ENCODE results near the gene ENPEP.

The ENPEP gene

DNA sequence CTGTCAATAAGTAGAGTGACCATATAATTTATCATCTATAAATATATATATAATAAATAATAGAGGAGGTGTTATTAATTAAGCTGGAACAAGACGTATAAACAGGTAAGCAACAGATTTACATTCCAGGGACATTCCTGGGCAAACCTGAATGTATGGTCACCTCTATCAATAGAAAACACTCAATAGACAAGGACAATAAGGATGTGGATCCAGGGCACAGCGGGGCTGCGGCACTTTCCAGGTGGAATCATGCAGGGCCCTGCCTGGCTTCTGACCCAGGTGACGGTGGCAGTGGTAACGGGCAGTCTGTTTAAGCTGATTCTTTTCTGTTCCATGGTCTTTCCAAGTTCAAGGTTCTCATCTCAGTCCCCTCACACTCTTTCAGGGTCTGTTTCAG lies 22.5 kb downstream of the ENPEP start:
- no peaks in the 10 kb centered on the region for H3K27me3 ChIP-seq (ENCODE audit: low read length)
- H3K27ac ChIP-seq (ENCODE audit: low read depth, low read length), result no peak overlapping the region
- no peak overlapping the region for H3K9ac ChIP-seq (ENCODE audit: low read length)
- H3K4me2 ChIP-seq (ENCODE audit: low read depth, low read length, poor library complexity, severe bottlenecking), result no peak overlapping the region
- H3K9me3 ChIP-seq (ENCODE audit: insufficient read depth, low read length), result no peaks in the 10 kb centered on the region
- H4K20me1 ChIP-seq (ENCODE audit: low read depth, low read length), result no peaks in the 10 kb centered on the region
- no peaks in the 10 kb centered on the region for H3K79me2 ChIP-seq (ENCODE audit: insufficient read depth, low read length)
- H3K4me3 ChIP-seq (ENCODE audit: insufficient read depth, low read length, poor library complexity, severe bottlenecking), result no peak overlapping the region
- H3K9me2 ChIP-seq (replicated peaks; ENCODE audit: insufficient read depth, low read length), result no peaks in the 10 kb centered on the region
- no peaks in the 10 kb centered on the region for H3K36me3 ChIP-seq (ENCODE audit: low read length)
- no peaks in the 10 kb centered on the region for H3F3A ChIP-seq (ENCODE audit: insufficient read depth)
- TF ChIP-seq, protein P1, sequence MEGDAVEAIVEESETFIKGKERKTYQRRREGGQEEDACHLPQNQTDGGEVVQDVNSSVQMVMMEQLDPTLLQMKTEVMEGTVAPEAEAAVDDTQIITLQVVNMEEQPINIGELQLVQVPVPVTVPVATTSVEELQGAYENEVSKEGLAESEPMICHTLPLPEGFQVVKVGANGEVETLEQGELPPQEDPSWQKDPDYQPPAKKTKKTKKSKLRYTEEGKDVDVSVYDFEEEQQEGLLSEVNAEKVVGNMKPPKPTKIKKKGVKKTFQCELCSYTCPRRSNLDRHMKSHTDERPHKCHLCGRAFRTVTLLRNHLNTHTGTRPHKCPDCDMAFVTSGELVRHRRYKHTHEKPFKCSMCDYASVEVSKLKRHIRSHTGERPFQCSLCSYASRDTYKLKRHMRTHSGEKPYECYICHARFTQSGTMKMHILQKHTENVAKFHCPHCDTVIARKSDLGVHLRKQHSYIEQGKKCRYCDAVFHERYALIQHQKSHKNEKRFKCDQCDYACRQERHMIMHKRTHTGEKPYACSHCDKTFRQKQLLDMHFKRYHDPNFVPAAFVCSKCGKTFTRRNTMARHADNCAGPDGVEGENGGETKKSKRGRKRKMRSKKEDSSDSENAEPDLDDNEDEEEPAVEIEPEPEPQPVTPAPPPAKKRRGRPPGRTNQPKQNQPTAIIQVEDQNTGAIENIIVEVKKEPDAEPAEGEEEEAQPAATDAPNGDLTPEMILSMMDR (IDR thresholded peaks at IDR 0.05; ENCODE audit: insufficient read depth, low read length, poor library complexity, severe bottlenecking), result no peak
- no peak for TF ChIP-seq EZH2phosphoT487 (conservative IDR thresholded peaks at IDR 0.05; ENCODE audit: low read length)
- no peak overlapping the region for H2AFZ ChIP-seq (ENCODE audit: low read depth, low read length, severe bottlenecking)

DNA sequence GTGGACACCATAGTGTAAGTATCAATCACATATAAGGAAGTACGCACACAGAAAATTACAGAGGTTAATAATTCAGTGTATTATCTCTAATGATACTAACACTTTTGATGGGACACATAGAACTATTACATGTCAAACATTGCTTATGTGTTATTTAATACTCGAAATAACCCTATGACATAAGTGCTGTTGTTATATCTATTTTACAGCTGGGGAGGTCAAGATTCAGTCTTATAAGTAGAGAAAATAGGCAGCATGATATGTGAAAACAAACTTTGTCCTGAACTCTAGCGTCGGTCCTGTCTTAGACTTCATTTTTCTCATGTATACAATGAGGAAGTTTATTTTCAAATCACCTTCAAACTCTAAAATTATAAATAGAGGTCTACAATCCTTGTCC lies 23.2 kb downstream of the ENPEP start:
- Histone ChIP-seq H2AFZ (ENCODE audit: low read depth, low read length, severe bottlenecking) (no peak overlapping the region), H3F3A (ENCODE audit: insufficient read depth) (no peaks in the 10 kb centered on the region), H3K36me3 (ENCODE audit: low read length) (no peaks in the 10 kb centered on the region)

DNA sequence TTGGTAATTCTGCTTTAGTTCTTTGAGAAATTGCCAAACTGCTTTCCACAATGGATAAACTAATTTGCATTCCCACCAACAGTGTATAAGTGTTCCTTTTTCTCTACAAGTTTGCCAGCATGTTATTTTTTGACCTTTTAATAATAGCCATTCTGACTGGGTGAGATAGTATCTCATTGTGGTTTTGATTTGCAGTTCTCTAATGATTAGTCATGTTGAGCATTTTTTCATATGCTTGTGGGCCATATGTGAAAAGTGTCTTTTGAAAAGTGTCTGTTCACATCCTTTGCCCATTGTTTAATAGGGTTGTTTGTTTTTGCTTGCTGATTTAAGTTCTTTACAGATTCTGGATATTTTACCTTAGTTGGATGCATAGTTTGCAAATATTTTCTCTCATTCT lies 25.9 kb downstream of the ENPEP start:
- Histone ChIP-seq H3K9me3 (ENCODE audit: insufficient read depth, low read length) (no peaks in the 10 kb centered on the region), H3K79me2 (ENCODE audit: insufficient read depth, low read length) (no peaks in the 10 kb centered on the region), H2AFZ (ENCODE audit: low read depth, low read length, severe bottlenecking) (no peak overlapping the region), H3K9me2 (replicated peaks; ENCODE audit: insufficient read depth, low read length) (no peaks in the 10 kb centered on the region), H3F3A (ENCODE audit: insufficient read depth) (no peaks in the 10 kb centered on the region), H3K36me3 (ENCODE audit: low read length) (no peaks in the 10 kb centered on the region), H3K4me3 (ENCODE audit: insufficient read depth, low read length, poor library complexity, severe bottlenecking) (no peak overlapping the region), H3K27me3 (ENCODE audit: low read length) (no peaks in the 10 kb centered on the region), H3K9ac (ENCODE audit: low read length) (no peak overlapping the region), H4K20me1 (ENCODE audit: low read depth, low read length) (no peaks in the 10 kb centered on the region), H3K4me2 (ENCODE audit: low read depth, low read length, poor library complexity, severe bottlenecking) (no peak overlapping the region), H3K27ac (ENCODE audit: low read depth, low read length) (no peak overlapping the region)
- TF ChIP-seq, protein P1 (IDR thresholded peaks at IDR 0.05; ENCODE audit: insufficient read depth, low read length, poor library complexity, severe bottlenecking), result no peak
- TF ChIP-seq EZH2phosphoT487 (conservative IDR thresholded peaks at IDR 0.05; ENCODE audit: low read length), result no peak

More for the DNA sequence above, 23.2 kb downstream of the ENPEP start:
- Histone ChIP-seq H4K20me1 (ENCODE audit: low read depth, low read length) (no peaks in the 10 kb centered on the region), H3K9ac (ENCODE audit: low read length) (no peak overlapping the region), H3K9me3 (ENCODE audit: insufficient read depth, low read length) (no peaks in the 10 kb centered on the region), H3K27me3 (ENCODE audit: low read length) (no peaks in the 10 kb centered on the region), H3K4me3 (ENCODE audit: insufficient read depth, low read length, poor library complexity, severe bottlenecking) (no peak overlapping the region), H3K9me2 (replicated peaks; ENCODE audit: insufficient read depth, low read length) (no peaks in the 10 kb centered on the region), H3K27ac (ENCODE audit: low read depth, low read length) (no peak overlapping the region), H3K79me2 (ENCODE audit: insufficient read depth, low read length) (no peaks in the 10 kb centered on the region), H3K4me2 (ENCODE audit: low read depth, low read length, poor library complexity, severe bottlenecking) (no peak overlapping the region)
- TF ChIP-seq EZH2phosphoT487 (conservative IDR thresholded peaks at IDR 0.05; ENCODE audit: low read length), result no peak
- TF ChIP-seq, protein P1 (IDR thresholded peaks at IDR 0.05; ENCODE audit: insufficient read depth, low read length, poor library complexity, severe bottlenecking), result no peak

All from SU-DHL-6 (cell line).